HG02870 (cell line): ENCODE results near the gene CORIN.
"Not testable (repeated sequence)": the region's sequence is repeated elsewhere in the genome, so short reads cannot be mapped to it uniquely, and the experiment has no call there.

Experiments used
- ATAC-seq: cut with Tn5 transposase; IDR thresholded peaks from one replicate; pipeline ENCODE4 v1.9.1; 2021; ENCODE audit warnings: mild to moderate bottlenecking, moderate library complexity; ENCODE audit not compliant: unreplicated experiment

Gene CORIN

DNA sequence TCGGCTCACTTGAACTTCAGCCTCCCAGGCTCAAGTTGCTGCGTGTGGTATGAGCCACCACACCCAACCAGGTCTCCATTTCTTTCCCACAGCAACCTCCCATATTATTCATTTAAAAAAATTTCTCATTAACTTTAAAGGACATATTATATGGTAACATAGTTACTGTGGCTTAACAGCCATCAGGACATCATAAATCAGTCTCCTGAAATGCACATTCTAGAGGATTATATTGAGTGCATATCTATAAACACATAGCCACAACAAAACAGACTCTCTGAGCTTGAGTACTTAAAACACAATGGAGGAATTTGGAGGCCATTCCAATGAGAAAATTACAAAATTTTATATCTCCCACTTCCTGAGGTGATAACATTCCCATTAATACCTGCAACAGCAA lies 61.5 kb downstream of the CORIN start:
- no peak for ATAC-seq

DNA sequence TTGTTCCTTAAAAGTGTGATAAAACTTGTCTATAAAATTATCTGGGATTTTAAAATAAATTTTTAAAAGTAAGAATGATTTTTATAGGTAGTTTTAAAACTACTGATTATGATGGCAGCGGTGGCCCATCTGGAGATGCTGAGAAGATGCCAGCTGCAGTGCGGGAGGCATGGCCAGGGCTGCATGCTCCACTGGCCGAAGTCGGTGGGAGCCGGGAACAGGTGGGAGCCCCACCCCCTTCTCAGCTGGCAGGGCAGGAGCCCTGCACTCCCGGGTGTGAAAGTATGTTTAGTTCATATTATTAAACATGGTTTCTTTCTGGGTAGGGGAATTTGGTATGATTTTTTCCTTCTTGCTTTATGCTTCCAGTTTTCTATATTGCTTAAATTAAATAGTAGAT lies 63.8 kb downstream of the CORIN start:
- no peak for ATAC-seq

DNA sequence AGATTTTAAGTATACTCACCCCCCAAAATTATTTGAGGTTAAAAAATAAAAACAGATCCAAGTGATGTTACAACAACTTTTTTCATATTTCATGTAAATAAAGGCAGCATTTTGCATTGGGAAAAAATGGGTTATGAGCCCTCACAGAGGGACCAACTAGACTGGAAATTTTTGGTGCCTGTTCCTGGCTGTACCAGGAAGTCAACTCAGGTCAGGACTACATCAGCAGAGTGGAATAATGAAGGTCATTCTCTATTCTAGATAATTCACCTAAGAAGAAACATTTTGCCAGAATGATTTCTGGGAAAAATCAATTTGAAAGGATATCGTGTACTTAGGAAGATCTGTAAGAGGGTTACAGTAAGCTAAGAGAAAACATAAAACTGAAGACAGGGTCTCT lies 66.8 kb downstream of the CORIN start:
- no peak for ATAC-seq

DNA sequence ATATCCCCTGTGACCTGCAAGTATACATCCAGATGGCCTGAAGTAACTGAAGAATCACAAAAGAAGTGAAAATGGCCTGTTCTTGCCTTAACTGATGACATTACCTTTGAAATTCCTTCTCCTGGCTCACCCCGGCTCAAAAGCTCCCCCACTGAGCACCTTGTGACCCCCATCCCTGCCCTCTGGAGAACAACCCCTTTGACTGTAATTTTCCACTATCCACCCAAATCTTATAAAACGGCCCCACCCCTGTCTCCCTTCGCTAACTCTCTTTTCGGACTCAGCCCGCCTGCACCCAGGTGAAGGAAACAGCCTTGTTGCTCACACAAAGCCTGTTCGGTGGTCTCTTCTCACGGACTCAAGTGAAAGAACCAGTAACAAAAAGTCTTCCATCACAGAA lies 69.9 kb downstream of the CORIN start:
- ATAC-seq, result not testable (repeated sequence)

DNA sequence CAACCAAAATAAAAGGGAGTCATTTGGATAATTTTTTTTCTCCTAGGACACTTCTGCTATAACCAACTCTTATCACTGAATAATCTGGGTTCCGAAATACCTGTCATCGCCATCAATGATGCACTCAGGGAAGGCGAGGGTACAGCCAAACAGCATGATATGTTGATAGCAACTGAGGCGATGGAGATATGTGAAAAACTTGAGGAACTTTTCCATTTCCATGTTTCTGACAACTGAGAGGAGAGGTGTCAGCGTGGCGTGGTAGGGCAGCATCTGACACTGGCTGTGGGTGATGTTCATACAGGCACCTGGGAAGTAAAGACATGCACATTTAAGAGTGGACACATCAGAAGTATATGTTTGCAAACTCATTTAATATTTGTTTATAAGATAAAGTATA lies 74.6 kb downstream of the CORIN start:
- no peak for ATAC-seq

DNA sequence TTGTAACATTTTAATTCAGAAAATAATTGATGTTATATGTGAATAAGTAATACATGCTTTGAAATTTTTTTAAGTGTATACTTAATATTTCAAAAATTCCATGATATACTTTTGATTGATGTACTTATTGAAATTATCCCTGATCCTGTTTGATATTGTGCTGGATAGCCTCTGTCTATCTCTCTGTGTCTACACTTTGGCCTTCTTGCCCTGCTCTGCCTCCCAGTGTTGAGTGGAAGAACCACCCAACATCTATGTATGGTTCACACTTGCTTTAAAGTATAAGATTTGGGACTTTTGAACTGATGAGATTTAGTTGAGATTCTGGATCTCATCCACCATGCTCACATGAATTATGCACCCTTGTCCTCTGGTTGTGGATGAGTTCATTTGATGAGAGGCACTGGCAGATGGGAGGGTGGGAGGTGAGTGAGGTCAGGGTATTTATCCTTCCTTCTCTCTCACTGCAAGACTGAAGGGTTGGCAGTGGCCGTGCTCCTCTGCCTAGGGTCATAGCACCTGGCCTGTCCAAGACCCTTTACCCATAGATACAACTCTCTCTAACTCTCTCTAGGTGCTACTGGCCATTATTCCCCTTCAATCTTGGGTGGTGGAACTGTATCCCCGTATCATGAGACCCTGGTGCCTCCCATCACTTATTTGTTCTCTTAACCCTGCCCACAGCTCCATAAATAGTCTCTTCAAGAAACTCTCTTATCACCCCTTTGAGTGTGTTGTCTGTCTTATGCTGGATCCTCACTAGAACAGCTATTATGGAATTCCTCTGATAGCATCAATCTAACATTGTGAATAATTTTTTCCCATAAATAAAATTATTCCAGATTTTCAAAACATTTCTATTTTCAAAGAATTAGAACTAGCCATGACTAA lies 75.2 kb downstream of the CORIN start:
- no peak for ATAC-seq

DNA sequence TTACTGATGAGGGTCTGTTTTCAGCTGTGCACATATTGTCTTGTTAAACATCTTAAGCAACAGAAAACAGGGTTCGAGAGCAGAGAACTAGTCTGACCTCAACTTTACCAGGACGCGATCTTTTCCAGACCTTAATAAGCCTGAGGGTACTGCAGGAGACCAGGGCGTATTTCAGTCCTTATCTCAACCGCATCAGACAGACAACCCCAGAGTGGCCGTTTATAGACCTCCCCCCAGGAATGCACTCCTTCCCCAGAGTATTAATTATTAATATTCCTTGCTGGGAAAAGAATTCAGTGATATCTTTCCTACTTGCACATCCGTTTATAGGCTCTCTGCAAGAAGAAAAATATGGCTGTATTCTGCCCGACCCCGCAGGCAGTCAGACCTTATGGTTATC lies 84.6 kb downstream of the CORIN start:
- ATAC-seq, result not testable (repeated sequence)

DNA sequence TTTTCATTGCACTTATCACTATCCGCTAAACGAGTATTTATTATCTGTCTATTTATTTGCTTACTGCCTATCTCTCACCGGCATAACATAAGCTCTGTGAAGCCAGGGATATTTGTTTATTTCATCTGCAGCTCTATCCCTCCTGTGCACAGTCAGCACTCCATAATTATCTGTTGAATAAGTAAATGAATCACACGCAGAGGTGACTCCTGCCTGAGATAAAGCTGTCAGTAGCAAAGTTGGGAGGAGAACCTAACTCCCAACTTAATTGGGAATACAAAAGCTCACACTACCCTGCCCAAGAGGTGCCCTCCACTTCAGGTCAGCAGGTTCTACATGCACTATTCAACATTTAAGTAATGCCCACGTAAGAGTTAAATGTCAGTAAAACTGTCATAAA lies 85.7 kb downstream of the CORIN start:
- no peak for ATAC-seq

DNA sequence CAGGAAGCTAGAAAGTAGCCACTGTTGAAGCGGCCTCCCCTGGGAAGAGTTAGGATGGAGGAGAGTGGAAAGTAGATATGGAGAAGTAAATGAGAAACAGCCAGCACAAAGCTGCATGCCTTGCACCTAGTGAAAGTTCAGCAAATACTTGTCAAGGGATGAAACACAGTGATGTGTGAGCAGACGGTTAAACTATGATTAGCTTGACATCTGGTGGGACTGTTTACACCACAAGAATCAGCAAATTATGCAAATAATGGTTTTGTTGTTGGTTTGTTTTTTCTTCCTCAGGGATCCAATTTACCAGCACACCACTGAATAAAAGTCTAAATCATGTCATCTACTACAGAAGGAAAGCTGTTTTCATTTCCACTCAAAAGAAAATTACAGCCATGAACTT lies 87.1 kb downstream of the CORIN start:
- no peak for ATAC-seq

DNA sequence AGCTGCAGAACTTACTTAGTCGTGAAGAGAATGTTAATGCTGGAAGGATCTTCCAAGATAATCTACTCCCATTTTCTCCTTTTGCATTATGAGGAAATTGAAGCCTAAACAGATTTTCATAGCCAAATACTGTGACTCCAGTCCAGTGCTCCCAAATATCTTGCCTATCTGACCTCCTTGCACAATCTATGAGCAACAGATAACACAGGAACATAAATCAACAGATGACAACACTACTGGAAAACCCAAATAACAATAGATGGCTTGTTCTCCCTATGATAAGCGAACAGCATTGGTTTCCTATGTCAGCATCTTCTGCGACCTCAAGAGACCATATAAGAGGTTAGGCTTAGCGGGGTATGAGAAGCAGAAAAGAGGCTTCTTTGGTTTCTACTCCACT lies 88.0 kb downstream of the CORIN start:
- ATAC-seq, result no peak

DNA sequence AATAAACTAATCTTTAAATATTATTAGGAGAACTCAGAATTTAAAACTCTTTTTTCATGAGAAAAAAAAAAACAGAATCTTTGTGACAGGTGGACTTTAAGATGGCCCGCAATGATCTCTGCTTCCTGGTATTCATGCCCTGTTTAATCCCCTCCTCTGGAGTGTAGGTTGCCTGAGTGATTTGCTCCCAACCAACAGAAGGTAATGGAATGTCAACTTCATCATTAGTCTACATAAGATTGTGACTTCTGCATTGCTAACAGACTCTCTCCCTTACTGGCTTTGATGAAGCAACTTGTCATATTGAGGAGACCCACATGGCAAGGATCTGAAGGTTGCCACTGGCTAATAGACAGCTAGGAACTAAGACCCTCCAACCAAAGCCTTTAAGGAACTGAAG lies 88.8 kb downstream of the CORIN start:
- ATAC-seq, result no peak

DNA sequence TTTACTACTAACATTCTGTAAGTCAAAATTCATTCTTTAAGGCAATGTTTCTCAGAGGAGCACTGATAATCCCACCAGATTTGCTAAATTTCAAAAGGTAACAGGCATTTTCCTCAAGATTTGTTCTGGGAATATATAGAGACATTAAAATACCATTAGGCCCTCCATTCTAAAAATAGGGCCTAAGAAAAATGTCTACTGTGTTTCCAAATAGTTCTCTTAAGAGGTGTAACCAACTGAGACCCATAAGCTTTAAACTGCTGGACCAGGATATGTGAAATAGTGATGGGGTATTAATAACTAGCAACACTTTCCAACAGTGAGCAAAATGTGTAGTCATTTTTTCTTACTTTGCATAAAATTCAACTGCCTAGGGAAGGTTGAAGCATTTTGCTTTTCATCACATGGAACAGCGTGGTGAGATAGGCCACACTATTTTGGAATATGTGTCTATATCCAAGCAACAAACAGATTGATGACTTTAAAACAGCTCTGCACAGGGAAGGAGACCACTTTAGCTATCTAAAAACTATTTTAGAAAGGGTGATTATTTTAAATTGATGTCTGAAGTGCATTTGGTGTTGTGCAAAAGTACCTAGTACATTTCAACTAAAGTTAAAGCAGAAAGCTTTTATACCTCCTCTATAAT lies 89.9 kb downstream of the CORIN start:
- no peak for ATAC-seq

DNA sequence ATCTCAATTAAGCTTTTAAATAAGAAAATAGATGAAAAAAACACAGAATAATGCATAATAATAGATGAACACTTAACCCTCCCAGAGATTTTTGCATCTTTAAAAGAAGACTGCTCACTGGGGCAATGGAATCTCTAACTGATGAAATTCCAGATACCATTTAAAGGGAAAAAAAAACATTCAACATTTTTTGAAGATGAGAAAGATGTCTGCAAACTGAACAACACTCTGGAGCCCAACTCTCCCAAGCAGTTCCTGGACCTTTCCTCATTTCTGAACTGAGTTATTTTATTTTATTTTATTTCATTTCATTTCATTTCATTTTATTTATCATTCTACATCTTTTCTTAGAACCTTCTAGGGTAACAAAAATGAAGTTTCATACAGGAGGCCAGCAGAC lies 90.7 kb downstream of the CORIN start:
- ATAC-seq, result no peak

DNA sequence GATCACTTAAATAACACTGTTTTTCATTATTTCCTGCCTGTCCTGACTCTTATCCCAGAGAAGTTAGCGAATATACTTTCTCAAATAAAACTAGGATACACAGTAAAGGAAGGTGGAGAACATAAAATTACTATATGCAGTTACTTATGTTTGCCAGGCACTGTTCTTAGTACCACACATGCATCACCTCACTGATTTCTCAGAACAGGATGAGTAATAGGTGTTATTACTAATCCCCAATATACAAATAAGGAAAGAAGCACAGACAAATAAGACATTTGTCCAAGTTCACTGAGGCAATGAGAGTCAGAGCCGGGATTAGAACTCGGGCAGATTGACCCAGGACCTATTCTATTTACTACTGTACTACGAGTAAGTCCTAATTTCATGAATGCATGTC lies 91.7 kb downstream of the CORIN start:
- no peak for ATAC-seq

DNA sequence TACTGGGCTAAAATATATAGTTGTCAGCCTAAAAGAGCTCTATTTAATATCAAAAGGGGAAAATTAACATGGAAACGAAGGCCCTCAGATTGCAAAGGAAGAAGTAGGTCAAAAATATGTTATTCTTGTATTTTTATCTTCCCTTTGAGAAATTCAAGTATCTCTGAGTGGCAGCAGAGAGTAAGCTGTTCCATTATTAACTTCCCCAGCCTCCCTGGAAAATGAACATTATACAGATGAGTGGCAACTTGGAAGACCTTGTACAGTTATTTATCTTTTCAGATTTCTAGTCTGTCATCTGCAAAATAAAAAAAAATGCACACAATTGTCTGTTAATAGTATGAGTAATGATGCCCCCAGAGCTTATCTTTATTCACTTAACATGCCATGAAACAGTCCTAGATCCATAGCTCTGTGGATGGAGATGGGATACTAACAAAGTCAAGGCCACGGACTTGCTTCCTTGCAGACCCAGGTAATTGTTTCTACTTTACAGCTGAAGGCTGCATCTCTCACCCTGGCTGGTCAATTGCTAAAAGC lies 93.0 kb downstream of the CORIN start:
- ATAC-seq, result no peak

DNA sequence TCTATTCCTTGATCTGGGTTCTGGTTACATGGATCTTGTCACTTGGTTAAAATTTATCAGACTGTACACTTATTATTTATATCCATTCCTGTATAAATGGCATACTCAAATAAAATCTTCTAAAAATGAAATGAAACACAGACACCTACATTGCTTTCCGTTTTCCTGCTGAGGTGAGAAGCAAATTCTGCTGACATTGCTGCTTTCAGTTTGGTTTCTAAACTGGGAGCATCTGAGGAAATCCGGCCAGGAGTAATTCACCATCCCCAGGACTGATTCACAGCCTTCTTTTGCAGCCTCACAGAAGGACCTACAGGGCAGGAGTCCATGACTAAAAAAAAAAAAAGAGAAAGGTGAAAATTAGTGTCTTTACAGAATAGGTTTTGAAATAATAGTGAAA lies 93.6 kb downstream of the CORIN start:
- ATAC-seq, result no peak

DNA sequence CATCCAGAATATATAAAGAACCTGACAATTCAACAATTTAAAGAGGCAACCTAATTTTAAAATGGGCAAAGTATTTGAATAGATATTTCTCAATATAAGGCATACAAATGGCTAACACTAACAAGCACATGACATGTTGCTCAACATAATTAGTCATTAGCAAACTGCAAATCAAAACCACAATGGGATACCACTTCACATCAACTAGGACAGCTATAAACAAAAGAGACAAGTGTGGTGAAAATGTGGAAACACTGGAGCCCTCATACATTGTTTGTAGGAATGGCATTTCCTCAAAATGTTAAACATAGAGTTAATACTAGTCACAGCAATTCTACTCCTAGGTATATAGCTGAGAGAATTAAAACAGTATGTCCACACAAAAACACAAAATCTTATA lies 96.7 kb downstream of the CORIN start:
- no peak for ATAC-seq

DNA sequence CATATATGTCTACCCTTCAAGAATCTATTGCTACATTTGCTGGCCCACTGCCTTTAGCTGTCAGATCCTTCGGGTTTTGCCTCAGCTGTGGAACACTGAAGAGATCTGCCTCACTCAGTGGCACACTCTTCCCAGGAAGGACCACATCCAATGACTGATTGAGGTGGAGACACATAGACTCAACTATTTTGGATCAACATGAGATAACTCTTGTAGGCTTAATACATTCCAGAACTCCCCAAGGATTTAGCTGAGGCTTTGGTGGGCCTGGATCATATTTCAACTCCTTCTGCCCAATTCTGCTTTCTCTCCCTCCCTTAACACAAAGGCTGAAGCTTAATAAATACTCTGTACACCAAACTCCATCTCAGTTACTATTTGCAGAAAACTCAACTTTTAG lies 100.5 kb downstream of the CORIN start:
- ATAC-seq, result no peak

DNA sequence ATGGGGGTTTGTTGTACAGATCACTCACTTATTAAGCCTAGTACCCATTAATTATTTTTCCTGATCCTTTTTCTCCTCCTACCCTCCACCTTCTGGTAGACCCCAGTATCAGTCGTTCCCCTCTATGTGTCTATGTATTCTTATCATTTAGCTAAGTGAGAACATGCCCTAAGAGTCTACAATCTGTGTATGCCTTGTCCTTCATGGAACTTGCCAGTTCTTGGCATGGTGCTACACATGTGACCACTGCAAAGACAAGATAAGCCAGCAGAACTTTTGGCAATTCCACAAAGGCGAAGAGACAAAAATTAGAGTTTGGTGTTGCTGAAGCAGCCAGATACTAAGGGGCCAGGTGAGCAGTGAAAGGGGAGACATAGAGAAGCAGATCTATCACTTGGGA lies 101.3 kb downstream of the CORIN start:
- no peak for ATAC-seq

DNA sequence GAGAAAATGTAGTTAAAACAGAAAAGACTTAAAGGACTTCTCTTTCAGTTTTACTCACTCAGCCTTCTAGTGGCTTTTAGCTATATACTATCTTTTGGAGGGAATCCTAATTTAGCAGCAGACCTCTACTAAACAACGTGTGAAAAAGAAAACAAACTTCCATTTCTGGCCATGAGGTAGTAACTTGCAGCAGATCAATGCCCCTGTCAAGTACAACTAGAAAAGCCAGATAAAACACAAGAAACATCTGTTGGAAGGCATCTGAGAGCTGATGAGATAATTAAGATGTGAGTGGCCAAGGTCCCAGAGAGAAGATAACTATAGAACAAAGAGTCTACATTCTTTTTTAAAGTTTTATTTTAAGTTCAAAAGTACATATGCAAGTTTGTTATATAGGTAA lies 101.7 kb downstream of the CORIN start:
- no peak for ATAC-seq

DNA sequence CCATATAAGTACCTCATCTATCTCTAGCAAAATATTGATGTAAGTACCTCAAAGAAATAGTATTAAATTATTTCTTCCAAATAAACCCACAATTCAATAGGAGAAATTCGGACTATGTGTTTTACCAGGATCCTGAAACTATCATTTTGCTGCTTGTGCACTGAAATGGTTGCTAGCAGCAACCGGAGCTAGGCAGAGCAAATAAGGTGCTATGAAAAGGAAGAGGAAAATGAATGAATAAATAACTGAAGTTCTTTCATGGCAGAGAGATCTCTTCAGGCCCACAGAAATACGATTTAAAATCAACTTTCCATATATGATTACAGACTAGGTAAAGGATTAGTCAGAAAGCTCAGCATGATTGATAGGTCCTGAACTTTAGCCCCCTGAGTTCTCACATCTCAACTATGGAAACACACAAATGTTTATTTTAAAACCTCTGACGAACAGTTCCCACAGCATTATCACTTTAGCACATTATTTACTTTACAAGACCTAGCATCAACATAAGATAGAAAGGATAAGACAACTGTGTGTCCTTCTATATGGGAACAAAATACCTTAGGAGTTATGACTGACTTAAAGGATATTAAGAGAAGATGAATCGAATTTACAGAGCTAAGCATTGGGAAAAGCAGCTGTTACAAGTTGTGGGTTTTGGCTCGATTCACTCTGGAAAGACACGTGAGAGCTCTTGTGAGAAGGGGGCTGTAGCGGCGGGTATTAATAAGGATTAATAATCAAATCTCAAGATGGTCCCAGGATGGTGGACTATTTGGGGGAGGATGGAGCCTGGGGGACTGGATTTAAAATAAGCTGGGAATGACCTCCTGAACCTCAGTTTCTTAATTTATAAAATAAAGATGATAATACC lies 104.3 kb downstream of the CORIN start:
- ATAC-seq, result no peak
